ENCODE data around the gene CAST. TPM values are rescaled to one million over a fixed set of nuclear protein-coding genes. Genes with fewer than 3 reads are reported as not detected.

CAST gene
- total RNA-seq, 1 experiment from 2014 or later, result 418 TPM

- H3K27ac Mint-ChIP-seq (ENCODE audit: unreplicated experiment), result no peak overlapping the region
- no peak overlapping the region for H3K4me3 Mint-ChIP-seq (ENCODE audit: unreplicated experiment)
- peaks cover 82% of the 10 kb centered on the region for H3K36me3 Mint-ChIP-seq (ENCODE audit: insufficient read depth, unreplicated experiment)
- no peaks in the 10 kb centered on the region for H3K9me3 Mint-ChIP-seq (ENCODE audit: unreplicated experiment)
- Histone ChIP-seq H3K36me3 (ENCODE audit: control insufficient read depth, insufficient read depth, low read length) (peaks cover 9% of the 10 kb centered on the region), H3K4me3 (ENCODE audit: low read depth, low read length) (no peak overlapping the region), H3K9me3 (no peaks in the 10 kb centered on the region), H3K4me1 (no peaks in the 10 kb centered on the region), H3K27me3 (replicated peaks; ENCODE audit: control insufficient read depth, insufficient read depth, low read length) (no peaks in the 10 kb centered on the region)
- intact Hi-C loops (cut with micrococcal nuclease; ENCODE audit: unreplicated experiment), result no loop called here
- H3K4me1 Mint-ChIP-seq (ENCODE audit: low read depth, unreplicated experiment), result peaks cover 6% of the 10 kb centered on the region
- TF ChIP-seq, protein P1, sequence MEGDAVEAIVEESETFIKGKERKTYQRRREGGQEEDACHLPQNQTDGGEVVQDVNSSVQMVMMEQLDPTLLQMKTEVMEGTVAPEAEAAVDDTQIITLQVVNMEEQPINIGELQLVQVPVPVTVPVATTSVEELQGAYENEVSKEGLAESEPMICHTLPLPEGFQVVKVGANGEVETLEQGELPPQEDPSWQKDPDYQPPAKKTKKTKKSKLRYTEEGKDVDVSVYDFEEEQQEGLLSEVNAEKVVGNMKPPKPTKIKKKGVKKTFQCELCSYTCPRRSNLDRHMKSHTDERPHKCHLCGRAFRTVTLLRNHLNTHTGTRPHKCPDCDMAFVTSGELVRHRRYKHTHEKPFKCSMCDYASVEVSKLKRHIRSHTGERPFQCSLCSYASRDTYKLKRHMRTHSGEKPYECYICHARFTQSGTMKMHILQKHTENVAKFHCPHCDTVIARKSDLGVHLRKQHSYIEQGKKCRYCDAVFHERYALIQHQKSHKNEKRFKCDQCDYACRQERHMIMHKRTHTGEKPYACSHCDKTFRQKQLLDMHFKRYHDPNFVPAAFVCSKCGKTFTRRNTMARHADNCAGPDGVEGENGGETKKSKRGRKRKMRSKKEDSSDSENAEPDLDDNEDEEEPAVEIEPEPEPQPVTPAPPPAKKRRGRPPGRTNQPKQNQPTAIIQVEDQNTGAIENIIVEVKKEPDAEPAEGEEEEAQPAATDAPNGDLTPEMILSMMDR (IDR thresholded peaks at IDR 0.05; ENCODE audit: insufficient read depth in 1 of 2, low read depth in 1 of 2, low read length in 1 of 2, severe bottlenecking in 1 of 2, unreplicated experiment in 1 of 2), result no peak
- POLR2A ChIA-PET, result no interaction called here
- DNase-seq, result no peak
- BruUV-seq (replicated peaks), result no TSS peak
- CTCF ChIA-PET, result no interaction called here
- no peaks in the 10 kb centered on the region for H3K27me3 Mint-ChIP-seq (ENCODE audit: insufficient read depth, unreplicated experiment)
Measured at GRCh38 chr5:96768708-96769251, 106.6 kb downstream of the CAST start.

- Mint-ChIP-seq H3K27me3 (ENCODE audit: insufficient read depth, unreplicated experiment) (no peaks in the 10 kb centered on the region), H3K36me3 (ENCODE audit: insufficient read depth, unreplicated experiment) (peaks cover 86% of the 10 kb centered on the region), H3K27ac (ENCODE audit: unreplicated experiment) (no peak overlapping the region), H3K4me3 (ENCODE audit: unreplicated experiment) (no peak overlapping the region), H3K4me1 (ENCODE audit: low read depth, unreplicated experiment) (no peaks in the 10 kb centered on the region), H3K9me3 (ENCODE audit: unreplicated experiment) (no peaks in the 10 kb centered on the region)
- no peaks in the 10 kb centered on the region; the same call in 1 of the 2 replicates for H3K4me1 ChIP-seq
- peaks cover 6% of the 10 kb centered on the region for H3K36me3 ChIP-seq (ENCODE audit: control insufficient read depth, insufficient read depth, low read length)
- ChIA-PET POLR2A (no interaction called here), CTCF (no interaction called here)
- intact Hi-C loops (cut with micrococcal nuclease; ENCODE audit: unreplicated experiment), result no loop called here
- H3K4me3 ChIP-seq (ENCODE audit: low read depth, low read length), result no peak overlapping the region
- BruUV-seq (replicated peaks), result no TSS peak
- no peaks in the 10 kb centered on the region for H3K27me3 ChIP-seq (replicated peaks; ENCODE audit: control insufficient read depth, insufficient read depth, low read length)
- TF ChIP-seq, protein P1 (IDR thresholded peaks at IDR 0.05; ENCODE audit: insufficient read depth in 1 of 2, low read depth in 1 of 2, low read length in 1 of 2, severe bottlenecking in 1 of 2, unreplicated experiment in 1 of 2), result no peak
- H3K9me3 ChIP-seq, result no peaks in the 10 kb centered on the region
- DNase-seq, result no peak
Measured at GRCh38 chr5:96771395-96771794, 109.2 kb downstream of the CAST start.

DNA sequence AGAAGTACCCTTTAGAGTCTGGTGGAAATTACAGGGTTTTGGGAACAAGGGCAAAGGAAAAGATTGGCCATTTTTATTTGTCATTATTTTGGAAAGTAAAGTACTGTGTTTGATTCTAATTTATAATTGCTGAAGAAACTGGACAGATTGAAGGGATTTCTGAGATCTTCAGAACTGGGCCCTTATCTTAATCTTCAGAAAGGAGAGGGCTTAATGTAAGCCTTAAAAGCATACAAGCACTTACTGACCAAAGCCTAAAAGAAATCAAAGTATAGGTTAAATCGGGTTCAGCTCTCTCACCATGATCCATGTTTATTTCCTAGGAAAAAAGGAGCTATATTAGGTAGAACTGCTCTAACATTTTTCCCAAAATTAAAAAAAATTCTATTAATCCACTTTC lies 109.9 kb downstream of the CAST start:
- CTCF ChIA-PET, result no interaction called here
- no peak overlapping the region for H3K4me3 Mint-ChIP-seq (ENCODE audit: unreplicated experiment)
- Histone ChIP-seq H3K36me3 (ENCODE audit: control insufficient read depth, insufficient read depth, low read length) (0 out of 2 replicates have a peak, but pooled peaks cover 5% of the 10 kb centered on the region), H3K4me3 (ENCODE audit: low read depth, low read length) (no peak overlapping the region), H3K9me3 (no peaks in the 10 kb centered on the region), H3K4me1 (no peaks in the 10 kb centered on the region; the same call in 1 of the 2 replicates), H3K27me3 (replicated peaks; ENCODE audit: control insufficient read depth, insufficient read depth, low read length) (no peaks in the 10 kb centered on the region)
- H3K36me3 Mint-ChIP-seq (ENCODE audit: insufficient read depth, unreplicated experiment), result peaks cover 86% of the 10 kb centered on the region
- no peaks in the 10 kb centered on the region for H3K9me3 Mint-ChIP-seq (ENCODE audit: unreplicated experiment)
- intact Hi-C loops (cut with micrococcal nuclease; ENCODE audit: unreplicated experiment), result no loop called here
- no TSS peak for BruUV-seq (replicated peaks)
- no peak overlapping the region for H3K27ac Mint-ChIP-seq (ENCODE audit: unreplicated experiment)
- no peak for DNase-seq
- TF ChIP-seq, protein P1 (IDR thresholded peaks at IDR 0.05; ENCODE audit: insufficient read depth in 1 of 2, low read depth in 1 of 2, low read length in 1 of 2, severe bottlenecking in 1 of 2, unreplicated experiment in 1 of 2), result no peak
- H3K4me1 Mint-ChIP-seq (ENCODE audit: low read depth, unreplicated experiment), result no peaks in the 10 kb centered on the region
- POLR2A ChIA-PET, result no interaction called here
- H3K27me3 Mint-ChIP-seq (ENCODE audit: insufficient read depth, unreplicated experiment), result no peaks in the 10 kb centered on the region

Data from Caco-2 (cell line).